Activated T-helper 2 cell treated with anti-CD3 and anti-CD28 coated beads, Interferon-gamma antibody, Interleukin-2, Interleukin-4, amounts not matched to agents 10 μg/mL and 5 μg/mL and 100 μg/mL, durations not matched to agents 14 hours and 24 hours and 36 hours (primary cell): ENCODE data around the gene OPHN1. TPM values are rescaled to one million over a fixed set of nuclear protein-coding genes. Genes with fewer than 3 reads are reported as not detected.
"Not testable (repeated sequence)": the region's sequence is repeated elsewhere in the genome, so short reads cannot be mapped to it uniquely, and the experiment has no call there.

Experiments
- DNase-seq: peaks from one replicate; pipeline ENCODE4 v3.0.0; 2021; ENCODE audit warnings: low spot score
- H3K27ac Mint-ChIP-seq: one replicate; pipeline ENCODE4 v1.8.0; 2021; ENCODE audit warnings: mixed read lengths
- H3K27me3 Mint-ChIP-seq: one replicate; pipeline ENCODE4 v1.8.0; 2021; ENCODE audit warnings: low read depth, mixed read lengths
- H3K36me3 Mint-ChIP-seq: one replicate; pipeline ENCODE4 v1.8.0; 2021; ENCODE audit warnings: low read depth, mixed read lengths
- H3K4me1 Mint-ChIP-seq: one replicate; pipeline ENCODE4 v1.8.0; 2021; ENCODE audit warnings: low read depth, mixed read lengths
- H3K4me3 Mint-ChIP-seq: one replicate; pipeline ENCODE4 v1.8.0; 2021; ENCODE audit warnings: low read depth, mild to moderate bottlenecking, moderate library complexity, mixed read lengths
- H3K9me3 Mint-ChIP-seq: one replicate; pipeline ENCODE4 v1.8.0; 2021; ENCODE audit warnings: mixed read lengths
- intact Hi-C: fragments of 100-400 bp; cut with micrococcal nuclease; formaldehyde crosslinking; loops from one replicate; pipeline ENCODE4 v1.15.1; 2023
- total RNA-seq: library from RNA; stranded (reverse); gene quantifications from 2 replicates; pipeline ENCODE4 v1.2.3, GENCODE V29; 2022

OPHN1 gene
- total RNA-seq, 1 donor from 2014 or later: 0.07 TPM

DNA sequence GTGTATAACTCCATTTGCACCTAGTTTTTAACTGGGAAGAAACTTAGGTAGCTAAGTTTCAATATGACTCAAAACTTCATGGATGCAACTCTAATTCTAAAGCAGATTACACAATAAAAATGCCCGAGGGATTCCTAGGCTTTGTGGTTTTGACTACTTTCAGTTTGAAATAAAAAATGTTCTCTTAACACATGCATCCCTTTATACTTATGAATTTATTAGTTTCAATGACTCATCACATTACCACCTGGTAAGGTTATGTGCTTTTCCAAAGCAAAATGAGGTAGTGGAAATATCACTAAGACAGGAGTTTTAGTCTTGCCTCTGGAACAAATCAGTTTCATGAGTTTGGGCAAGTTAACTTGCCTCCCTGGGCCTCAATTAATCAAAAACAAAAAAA lies 125.5 kb downstream of the OPHN1 start:
- Mint-ChIP-seq H3K36me3 (no peaks in the 10 kb centered on the region), H3K27ac (no peak overlapping the region), H3K9me3 (no peaks in the 10 kb centered on the region), H3K4me1 (no peaks in the 10 kb centered on the region), H3K4me3 (no peak overlapping the region), H3K27me3 (no peaks in the 10 kb centered on the region)
- DNase-seq: no peak
- intact Hi-C loops: no loop called here

- H3K27ac Mint-ChIP-seq: no peak overlapping the region
- no peak for DNase-seq
- intact Hi-C loops: no loop called here
- H3K4me1 Mint-ChIP-seq: no peaks in the 10 kb centered on the region
- no peaks in the 10 kb centered on the region for H3K27me3 Mint-ChIP-seq
- H3K4me3 Mint-ChIP-seq: no peak overlapping the region
- no peaks in the 10 kb centered on the region for H3K9me3 Mint-ChIP-seq
- H3K36me3 Mint-ChIP-seq: no peaks in the 10 kb centered on the region
Measured at GRCh38 chrX:68304602-68305001, 128.7 kb downstream of the OPHN1 start.

GRCh38 chrX:68299898-68300297 lies 133.4 kb downstream of the OPHN1 start:
- Mint-ChIP-seq H3K36me3 (no peaks in the 10 kb centered on the region), H3K27me3 (no peaks in the 10 kb centered on the region), H3K4me1 (no peaks in the 10 kb centered on the region), H3K9me3 (no peaks in the 10 kb centered on the region), H3K27ac (no peak overlapping the region), H3K4me3 (no peak overlapping the region)
- DNase-seq: no peak
- intact Hi-C loops: no loop called here

DNA sequence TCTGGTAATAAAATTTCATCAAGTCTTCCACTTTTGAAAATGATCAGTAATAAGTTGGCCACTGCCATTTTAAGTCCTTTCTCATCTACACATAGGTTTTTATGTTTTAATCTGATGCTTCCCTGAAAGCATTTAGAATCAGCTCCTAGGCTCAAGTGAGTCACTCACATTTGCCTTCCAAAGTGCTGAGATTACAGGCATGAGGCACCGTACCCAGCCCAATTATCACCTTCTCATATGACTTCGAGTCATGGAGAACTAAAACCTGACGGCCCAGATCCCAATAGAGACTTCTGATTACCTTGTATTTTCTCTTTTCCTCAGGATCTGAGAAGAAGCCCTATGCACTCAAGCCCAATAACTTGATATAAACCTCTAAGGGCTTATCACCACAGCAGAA lies 140.8 kb downstream of the OPHN1 start:
- Mint-ChIP-seq H3K27ac (no peak overlapping the region), H3K36me3 (no peaks in the 10 kb centered on the region), H3K27me3 (no peaks in the 10 kb centered on the region), H3K4me1 (no peaks in the 10 kb centered on the region), H3K4me3 (no peak overlapping the region), H3K9me3 (no peaks in the 10 kb centered on the region)
- intact Hi-C loops: no loop called here
- no peak for DNase-seq

DNA sequence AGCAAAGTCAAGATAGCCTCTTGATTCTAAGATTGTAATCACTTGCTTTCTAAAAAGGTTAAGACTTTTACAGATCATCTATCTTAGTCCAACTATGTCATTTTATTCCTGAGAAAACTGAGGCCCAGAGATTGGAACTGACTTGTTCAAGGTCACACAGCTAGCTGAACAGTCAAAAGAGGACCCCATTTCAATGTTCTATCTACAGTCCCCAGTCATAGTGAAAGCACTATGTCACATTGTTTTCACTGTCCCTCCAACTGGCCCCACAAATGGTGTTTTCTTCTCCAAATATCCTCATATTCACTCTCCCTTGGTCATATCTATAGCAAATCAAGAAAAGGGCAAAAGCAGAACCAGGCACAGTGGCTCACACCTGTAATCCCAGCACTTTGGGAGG lies 145.2 kb downstream of the OPHN1 start:
- no peak overlapping the region for H3K4me3 Mint-ChIP-seq
- intact Hi-C loops: no loop called here
- H3K36me3 Mint-ChIP-seq: no peaks in the 10 kb centered on the region
- H3K9me3 Mint-ChIP-seq: no peaks in the 10 kb centered on the region
- no peak overlapping the region for H3K27ac Mint-ChIP-seq
- H3K27me3 Mint-ChIP-seq: no peaks in the 10 kb centered on the region
- DNase-seq: no peak
- H3K4me1 Mint-ChIP-seq: no peaks in the 10 kb centered on the region

DNA sequence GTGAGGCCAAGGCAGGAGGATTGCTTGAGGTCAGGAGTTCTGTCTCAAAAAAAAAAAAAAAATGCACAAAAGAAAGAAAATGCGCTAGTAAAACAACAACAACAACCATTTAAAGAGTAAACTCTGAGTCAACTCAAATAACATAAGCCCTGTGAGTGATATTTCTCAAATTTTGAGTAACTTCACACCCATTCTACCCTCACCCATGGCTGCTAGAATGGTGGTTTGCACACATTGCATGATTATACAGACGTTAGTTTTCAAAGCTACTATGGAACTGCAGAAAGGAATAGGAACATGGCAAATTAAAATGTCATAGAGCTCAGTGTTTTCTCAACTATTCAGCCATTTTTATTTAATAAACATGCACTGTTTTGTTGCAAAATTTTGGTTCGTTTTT lies 145.9 kb downstream of the OPHN1 start:
- intact Hi-C loops: no loop called here
- H3K27ac Mint-ChIP-seq: no peak overlapping the region
- H3K4me1 Mint-ChIP-seq: no peaks in the 10 kb centered on the region
- no peaks in the 10 kb centered on the region for H3K27me3 Mint-ChIP-seq
- no peak for DNase-seq
- H3K9me3 Mint-ChIP-seq: no peaks in the 10 kb centered on the region
- H3K4me3 Mint-ChIP-seq: no peak overlapping the region
- no peaks in the 10 kb centered on the region for H3K36me3 Mint-ChIP-seq

GRCh38 chrX:68286980-68287379 lies 146.3 kb downstream of the OPHN1 start:
- intact Hi-C loops: no loop called here
- DNase-seq: no peak
- Mint-ChIP-seq H3K27ac (no peak overlapping the region), H3K4me1 (no peaks in the 10 kb centered on the region), H3K9me3 (no peaks in the 10 kb centered on the region), H3K27me3 (no peaks in the 10 kb centered on the region), H3K36me3 (no peaks in the 10 kb centered on the region), H3K4me3 (no peak overlapping the region)

DNA sequence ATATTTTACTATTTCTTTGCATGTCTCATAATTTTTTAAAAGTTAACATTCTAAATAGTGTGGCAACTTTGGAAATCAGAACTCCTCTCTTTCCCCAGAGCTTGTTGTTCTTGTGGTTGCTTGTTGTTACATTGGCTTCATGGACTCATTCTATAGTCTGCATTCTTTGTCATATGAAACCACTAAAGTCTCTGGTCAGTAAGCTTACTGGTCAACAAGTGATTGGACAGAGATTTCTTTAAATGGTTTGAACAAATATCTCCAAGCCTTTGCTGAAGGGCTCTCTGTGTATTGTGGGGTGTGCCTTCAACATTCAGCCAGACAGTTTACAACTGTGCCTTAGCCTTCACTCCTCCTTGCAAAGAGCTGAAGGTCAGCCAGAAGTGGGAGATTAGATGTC lies 147.2 kb downstream of the OPHN1 start:
- Mint-ChIP-seq H3K4me3 (no peak overlapping the region), H3K4me1 (no peaks in the 10 kb centered on the region), H3K27ac (no peak overlapping the region), H3K9me3 (no peaks in the 10 kb centered on the region), H3K27me3 (no peaks in the 10 kb centered on the region), H3K36me3 (no peaks in the 10 kb centered on the region)
- DNase-seq: no peak
- intact Hi-C loops: no loop called here

DNA sequence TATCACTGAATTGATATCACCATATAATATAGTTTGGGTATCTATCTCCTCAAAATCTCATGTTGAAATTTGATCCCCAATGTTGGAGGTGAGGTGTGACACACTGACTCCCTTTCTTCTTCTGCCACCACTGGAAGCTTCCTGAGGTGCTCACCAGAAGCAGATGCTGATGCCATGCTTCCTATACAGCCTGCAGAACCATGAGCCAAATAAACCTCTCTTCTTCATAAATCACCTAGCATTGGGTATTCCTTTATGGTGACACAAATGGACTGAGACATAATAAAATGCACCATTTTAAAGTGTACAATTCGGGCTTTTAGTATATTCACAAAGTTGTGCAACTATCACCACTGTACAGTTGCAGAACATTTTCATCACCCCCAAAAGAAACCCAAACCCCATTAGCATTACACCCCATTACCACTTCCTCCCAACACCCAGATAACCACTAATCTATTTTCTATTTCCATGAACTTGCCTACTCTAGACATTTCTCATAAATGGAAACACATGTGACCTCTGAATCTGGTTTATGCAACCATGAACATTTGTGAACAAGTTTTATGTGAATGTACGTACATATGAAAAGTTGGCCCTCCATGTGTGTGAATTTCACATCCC lies 148.9 kb downstream of the OPHN1 start:
- H3K4me3 Mint-ChIP-seq: no peak overlapping the region

GRCh38 chrX:68273887-68274286 lies 159.4 kb downstream of the OPHN1 start:
- Mint-ChIP-seq H3K27ac (no peak overlapping the region), H3K4me1 (no peaks in the 10 kb centered on the region), H3K36me3 (no peaks in the 10 kb centered on the region), H3K27me3 (no peaks in the 10 kb centered on the region), H3K9me3 (no peaks in the 10 kb centered on the region), H3K4me3 (no peak overlapping the region)
- intact Hi-C loops: no loop called here
- DNase-seq: no peak

More for the DNA sequence above, 148.9 kb downstream of the OPHN1 start:
- Mint-ChIP-seq H3K36me3 (no peaks in the 10 kb centered on the region), H3K27ac (no peak overlapping the region), H3K9me3 (no peaks in the 10 kb centered on the region), H3K27me3 (peaks cover 2% of the 10 kb centered on the region), H3K4me1 (no peaks in the 10 kb centered on the region)
- intact Hi-C loops: no loop called here
- DNase-seq: no peak

DNA sequence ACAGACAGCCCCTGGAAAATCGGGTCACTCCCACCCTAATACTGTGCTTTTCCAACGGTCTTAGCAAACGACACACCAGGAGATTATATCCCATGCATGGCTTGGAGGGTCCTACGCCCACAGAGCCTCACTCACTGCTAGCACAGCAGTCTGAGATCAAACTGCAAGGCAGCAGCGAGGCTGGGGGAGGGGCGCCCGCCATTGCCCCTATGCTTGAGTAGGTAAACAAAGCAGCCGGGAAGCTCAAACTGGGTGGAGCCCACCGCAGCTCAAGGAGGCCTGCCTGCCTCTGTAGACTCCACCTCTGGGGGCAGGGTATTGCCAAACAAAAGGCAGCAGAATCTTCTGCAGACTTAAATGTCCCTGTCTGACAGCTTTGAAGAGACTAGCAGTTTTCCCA lies 168.5 kb downstream of the OPHN1 start:
- intact Hi-C loops, H3K27ac Mint-ChIP-seq, DNase-seq, H3K36me3 Mint-ChIP-seq, H3K4me3 Mint-ChIP-seq, H3K4me1 Mint-ChIP-seq, H3K9me3 Mint-ChIP-seq, H3K27me3 Mint-ChIP-seq: not testable (repeated sequence)

GRCh38 chrX:68261060-68261672 lies 172.1 kb downstream of the OPHN1 start:
- Mint-ChIP-seq H3K4me1 (no peaks in the 10 kb centered on the region), H3K36me3 (no peaks in the 10 kb centered on the region), H3K27me3 (no peaks in the 10 kb centered on the region), H3K4me3 (no peak overlapping the region), H3K27ac (no peak overlapping the region), H3K9me3 (no peaks in the 10 kb centered on the region)
- DNase-seq: no peak
- intact Hi-C loops: no loop called here

GRCh38 chrX:68256990-68257389 lies 176.3 kb downstream of the OPHN1 start:
- Mint-ChIP-seq H3K27me3 (no peaks in the 10 kb centered on the region), H3K9me3 (no peaks in the 10 kb centered on the region), H3K4me1 (no peaks in the 10 kb centered on the region), H3K27ac (no peak overlapping the region), H3K36me3 (no peaks in the 10 kb centered on the region), H3K4me3 (no peak overlapping the region)
- intact Hi-C loops: no loop called here
- DNase-seq: no peak
